ENCODE measurements around the gene MVD.
"Not testable (repeated sequence)": the region's sequence is repeated elsewhere in the genome, so short reads cannot be mapped to it uniquely, and the experiment has no call there.

The MVD gene

DNA sequence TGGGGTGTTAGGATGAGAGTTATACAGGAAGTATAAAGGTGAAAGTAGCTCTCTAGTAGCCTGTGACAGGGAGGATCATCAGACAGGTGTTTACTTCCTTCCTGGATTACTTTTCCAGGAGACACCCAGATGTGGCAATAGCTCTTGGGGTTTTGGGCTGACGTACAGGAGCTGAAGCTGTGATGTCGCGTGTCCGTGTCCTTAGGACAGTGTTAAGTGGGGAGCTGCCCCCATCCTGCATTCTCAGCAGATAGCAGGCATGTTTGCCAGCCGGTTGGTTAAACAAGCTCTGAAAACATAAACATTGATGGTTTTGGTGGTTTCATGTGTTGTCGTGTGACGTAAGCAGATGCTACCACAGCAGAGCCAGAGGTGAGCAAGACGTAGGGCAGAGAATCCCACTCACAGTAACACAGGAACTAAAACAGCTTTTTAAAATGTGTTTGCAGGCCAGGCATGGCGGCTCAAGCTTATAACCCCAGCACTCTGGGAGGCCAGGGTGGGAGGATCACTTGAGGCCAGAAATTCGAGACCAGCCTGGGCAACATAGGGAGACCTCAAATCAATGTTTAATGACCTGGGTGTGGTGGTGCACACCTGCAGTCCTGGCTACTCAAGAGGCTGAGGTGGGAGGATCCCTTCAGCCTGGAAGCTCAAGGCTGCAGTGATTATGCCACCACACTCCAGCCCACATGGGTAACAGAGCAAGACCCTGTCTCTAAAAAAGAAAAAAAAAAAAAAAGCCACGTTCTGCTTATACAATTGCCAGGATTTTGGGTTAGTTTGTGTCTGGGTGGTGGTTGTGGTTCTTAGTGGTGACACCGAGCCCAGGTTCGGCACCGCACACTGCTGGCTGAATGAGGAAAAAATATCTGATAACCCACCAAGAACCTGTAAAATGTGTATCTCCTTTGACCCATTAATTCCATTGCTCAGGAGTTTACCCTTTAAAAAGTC lies 42.8 kb downstream of the MVD start:
- DNase-seq: no peak

DNA sequence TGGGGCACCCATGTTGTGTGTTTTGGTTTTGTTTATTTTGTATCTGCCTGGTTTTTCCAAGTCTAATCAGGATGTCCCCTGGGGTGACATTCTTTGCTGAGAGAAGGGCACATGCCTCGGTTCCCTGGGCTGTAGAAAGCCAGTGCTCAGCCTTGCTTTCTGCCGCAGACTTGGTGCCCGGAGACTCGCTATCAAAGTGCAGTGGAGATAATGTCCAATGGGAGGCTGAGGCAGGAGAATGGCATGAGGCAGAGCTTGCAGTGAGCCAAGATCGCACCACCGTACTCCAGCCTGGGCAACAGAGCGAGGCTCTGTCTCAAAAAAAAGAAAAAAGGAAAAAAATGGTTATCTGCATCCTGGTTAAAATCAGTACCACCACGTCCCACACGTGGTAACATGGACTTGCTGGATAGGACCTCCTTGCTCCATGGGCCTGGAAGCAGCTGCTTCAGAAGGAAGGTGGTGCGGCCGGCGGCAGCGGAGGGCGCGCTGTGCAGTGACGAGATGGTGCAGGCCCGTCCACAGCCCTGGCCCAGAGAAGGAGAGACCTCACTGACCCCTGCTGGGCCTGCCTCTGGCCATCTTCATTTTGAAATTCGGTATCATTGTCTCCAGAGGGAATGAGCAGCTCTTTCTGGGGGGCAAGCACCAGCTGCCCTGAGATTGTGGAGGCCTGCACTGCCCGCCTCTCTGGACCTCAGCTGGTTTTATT lies 43.8 kb downstream of the MVD start:
- no peak for DNase-seq

DNA sequence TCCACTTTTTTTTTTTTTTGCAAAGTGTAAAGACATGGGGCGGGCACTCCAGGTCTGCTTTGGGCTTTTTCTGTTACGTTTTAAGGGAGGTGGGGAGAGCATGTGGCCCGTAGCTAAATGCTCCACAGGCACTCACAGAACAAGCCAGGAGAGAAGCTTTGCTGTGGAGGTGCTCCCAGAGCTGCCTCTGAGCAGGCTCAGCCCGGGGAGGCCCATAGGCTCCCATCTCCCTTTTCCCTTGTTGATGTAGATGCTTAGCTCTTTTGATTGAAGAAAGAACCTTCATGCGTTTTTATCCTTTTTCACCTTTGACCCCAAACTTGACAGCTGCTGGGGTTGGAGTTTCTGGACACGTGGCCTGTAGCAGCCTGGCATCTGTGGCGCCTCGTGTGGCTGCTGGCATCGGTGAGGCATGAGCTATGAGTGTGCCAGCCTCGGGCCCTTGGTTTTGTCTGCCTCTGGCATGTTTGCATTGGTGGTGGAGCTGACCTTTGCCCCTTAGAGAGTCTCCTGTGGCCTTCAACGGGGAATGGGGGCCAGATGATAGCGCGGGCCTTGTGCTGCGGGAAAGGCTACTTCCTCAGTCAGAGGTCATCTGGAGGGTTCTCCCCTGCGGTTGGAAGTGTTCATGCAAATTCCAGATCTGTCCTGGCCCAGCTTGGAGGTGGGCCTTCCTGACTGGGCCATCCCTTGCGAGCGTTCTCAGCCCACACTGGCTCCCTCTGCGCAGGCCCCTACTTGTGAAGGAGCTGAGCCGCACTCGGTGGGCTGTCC lies 44.5 kb downstream of the MVD start:
- DNase-seq: no peak

DNA sequence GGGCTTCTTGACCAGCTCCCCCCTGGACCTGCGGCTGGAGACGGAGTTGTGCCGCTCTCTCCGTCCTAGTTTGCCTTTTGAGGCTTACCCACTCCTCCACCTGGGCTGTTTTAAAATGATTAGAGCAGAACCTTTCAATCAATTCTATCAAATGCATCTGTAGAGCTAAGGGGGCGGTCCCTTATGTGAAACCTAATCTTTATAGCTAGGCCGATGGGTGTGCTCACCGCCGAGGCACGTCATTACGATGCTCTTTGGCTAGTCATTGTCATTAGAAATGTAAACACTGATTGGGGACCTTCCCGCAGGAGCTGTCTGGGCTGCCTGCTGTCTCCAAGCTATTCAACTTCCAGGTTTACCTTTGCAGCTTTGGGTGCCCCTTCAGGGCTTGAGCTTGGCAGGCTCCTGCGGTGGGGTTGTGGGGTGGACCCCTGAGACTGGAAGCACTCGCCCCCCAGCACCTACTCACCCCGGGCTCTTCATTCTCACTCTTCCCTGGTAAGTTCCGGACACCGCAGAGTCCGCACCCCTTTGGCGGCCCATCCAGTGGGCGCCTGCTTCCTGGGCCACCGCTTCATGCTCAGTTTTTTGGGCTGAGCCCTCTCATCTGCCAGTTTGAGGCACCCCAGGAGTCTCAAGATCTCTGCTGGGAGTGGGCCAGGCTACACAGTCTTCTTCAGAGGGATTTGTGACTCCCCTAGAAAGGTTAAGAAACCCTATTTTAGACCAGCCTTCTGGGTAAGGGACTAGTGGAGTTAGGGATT lies 45.4 kb downstream of the MVD start:
- no peak for DNase-seq

DNA sequence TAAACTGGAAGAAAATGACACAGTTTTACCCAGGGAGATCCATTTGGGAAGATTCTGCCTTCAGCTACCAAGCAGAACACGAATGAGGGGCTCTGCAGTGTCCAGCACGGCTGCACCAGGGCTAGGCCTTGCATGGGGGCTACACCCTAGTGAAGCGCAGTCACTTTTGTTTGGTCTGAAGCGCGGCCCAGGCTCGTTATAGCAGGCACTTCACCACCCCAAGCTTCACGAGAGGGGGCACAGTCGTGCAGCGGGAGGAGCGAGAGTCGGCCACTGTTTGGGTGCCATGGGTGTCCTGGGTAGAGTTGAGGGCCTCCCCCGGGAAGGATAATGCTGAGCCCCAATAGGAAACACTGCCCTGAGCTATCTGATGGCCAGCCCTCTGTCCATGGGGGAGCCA lies 46.2 kb downstream of the MVD start:
- no peak for DNase-seq

DNA sequence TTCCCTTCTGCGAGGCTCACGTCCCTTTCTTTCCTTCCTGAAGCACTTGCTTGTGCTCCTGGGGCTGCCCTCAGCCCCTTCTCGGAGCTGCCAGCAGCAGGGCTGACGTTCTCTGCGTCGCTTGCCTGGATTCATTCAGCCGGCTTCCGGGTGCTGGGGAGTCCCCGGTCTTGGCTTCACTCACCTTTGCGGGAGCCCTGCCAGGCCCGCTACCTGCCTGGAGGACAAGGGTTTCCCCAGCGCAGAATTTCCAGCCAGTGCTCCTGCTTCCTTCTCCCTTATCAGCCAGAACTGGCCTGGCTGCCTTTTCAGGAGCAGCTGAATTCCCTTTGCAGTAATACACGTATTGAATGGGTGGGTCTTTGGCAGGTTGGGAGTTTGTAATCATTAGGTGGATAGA lies 46.6 kb downstream of the MVD start:
- no peak for DNase-seq

DNA sequence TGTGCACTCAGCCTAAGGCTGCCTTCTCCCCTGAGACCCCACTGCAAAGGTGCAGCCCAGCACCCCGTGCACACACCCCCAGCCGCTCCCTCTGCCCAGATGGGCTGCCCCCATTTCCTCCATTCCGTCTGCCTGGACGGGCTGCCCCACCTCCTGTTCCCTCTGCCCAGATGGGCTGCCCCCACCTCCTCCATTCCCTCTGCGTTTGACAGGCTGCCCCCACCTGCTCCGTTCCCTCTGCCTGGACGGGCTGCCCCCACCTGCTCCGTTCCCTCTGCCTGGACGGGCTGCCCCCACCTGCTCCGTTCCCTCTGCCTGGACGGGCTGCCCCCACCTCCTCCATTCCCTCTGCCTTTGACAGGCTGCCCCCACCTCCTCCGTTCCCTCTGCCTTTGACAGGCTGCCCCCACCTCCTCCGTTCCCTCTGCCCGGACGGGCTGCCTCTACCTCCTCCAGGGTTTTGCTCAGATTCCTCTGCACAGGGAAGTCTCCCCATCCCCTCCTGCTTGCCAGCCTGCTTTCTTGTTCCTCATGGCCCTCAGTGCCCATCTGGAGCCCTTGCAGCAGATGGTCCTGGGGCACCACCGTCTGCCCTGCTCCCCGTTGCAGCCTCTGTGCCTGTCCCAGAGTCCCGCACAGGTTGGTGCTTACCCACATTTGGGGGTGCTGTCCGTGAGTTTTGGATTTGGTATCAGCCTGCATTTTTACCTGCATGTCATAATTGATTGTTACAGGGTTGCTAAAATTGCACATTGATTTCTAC lies 47.9 kb downstream of the MVD start:
- peak; percentile 64 to 80 for DNase-seq

DNA sequence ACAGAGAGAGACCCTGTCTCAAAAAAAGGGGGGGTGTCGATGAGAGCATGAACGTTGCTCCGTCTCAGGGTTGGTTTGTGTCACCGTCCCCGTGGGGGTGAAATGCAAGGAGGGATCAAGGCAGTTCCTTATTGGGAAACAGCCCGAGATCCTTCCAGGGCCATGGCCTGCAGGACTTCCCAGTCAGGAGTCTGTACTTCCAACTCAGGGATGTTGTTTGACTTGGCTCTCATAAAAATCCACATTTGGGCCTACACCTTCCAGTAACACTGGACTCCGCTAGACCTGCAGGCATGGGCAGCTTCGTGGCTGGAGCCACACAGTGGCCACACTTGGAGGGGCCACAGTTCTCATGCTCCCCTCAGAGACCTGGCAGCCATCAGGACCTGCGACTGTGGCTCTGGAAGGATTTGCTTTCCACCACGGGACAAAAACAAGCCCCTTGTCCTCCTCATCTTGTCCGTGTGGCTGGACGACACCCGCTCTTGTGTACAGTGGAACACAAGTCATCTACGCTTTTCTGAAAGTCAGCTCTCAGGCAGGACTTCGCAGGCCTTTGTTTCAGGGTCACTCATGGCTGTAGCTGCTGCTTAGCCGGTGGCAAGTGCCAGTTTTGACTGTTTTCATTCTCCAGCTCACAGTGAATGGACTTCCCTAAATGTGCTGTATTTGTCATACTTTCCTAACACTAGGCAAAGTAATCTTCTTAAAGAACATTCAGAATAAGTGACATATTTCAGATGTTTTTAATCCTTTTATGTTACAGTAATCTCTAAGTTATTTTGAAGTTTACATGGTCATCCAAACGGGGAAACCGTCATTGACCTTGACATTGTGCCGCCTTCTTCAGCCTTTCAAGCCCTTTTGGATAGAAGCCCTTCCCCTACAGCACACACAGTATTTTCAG lies 48.7 kb downstream of the MVD start:
- no peak for DNase-seq

DNA sequence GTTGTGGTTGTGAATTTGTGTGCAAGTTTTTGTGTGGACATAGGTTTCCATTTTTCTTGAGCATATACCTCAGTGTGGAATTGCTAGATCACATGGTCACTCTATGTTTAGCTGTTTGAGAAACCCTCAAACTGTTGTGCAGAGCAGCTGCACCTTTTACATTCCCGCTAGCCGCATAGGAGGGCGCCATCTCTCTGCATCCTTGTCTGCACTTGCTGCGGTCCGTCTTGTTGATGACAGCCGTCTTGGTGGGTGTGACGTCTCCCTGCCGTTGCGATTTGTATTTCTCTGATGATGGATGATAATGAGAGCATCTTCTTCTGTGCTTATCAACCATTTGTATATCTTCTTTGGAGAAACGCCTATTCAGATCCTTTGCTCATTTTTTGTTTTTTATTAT lies 49.6 kb downstream of the MVD start:
- no peak for DNase-seq

DNA sequence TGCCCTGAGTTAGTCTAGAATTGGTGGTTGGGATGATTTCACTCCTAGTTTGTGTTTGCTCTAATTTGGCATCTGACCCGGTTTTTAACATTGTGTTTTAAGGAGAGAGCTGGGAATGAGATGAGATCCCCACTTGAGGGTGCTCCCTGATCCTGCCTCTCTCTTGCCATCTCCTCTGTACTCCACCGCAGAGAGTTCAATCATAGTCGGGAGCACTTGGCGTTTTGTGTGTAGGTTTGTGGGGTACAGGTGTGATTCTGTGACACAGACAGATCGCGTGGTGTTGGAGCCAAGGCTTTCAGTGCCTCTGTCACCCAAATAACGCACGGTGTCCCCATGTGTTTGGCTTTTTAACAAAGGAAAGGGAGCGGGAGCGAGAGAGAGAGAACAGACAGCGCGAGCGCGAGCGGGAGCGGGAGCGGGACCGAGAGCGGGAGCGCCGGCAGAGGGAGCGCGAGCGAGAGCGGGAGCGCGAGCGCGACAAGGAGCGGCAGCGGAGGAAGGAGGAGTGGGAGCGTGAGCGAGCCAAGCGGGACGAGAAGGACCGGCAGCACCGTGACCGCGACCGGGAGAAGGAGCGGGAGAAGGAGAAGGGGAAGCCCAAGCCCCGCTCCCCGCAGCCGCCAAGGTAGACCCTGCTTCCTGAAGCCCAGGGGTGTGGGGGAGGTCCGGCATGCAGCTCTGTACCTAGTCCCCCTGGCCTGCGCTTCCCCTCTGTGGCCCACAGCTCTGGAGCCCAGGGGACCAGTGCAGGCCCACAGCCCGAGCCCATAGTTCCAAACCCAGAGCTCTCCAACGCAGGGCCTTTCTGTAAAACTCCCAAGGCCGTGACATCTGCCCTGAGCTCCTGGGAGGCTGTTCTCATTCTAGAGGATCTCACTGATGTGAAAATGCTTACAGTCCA lies 51.7 kb downstream of the MVD start:
- DNase-seq: no peak

DNA sequence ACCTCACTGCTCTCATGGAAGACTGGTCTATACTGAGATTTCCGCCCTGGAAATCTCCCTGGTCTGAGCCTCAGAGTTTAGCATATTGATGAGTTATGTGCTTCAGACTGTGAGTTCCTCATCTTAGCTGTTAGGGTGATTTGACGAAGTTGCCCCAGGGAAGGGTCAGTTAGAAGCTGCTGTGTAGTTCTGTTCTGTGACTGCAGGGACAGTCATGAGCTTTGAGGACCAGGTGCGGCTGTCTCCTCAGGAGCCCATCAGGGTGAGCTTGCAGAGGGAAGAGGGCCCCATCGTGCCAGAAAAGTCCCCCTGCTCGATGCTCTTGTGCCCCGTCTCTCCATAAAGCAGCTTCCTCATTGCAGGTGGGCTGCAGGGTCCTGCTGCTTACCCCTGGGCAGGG lies 52.8 kb downstream of the MVD start:
- no peak for DNase-seq

DNA sequence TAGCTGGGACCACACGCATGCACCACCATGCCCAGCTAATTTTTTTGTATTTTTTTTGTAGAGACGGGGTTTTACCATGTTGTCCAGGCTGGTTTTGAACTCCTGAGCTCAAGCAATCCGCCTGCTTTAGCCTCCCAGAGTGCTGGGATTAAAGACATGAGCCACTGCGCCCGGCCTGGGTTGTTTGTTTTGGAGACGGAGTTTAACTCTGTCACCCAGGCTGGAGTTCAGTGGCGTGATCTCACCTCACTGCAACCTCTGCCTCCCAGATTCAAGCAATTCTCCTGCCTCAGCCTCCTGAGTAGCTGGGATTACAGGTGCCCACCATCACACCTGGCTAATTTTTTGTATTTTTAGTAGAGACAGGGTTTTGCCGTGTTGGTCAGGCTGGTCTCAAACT lies 53.5 kb downstream of the MVD start:
- not testable (repeated sequence) for DNase-seq

DNA sequence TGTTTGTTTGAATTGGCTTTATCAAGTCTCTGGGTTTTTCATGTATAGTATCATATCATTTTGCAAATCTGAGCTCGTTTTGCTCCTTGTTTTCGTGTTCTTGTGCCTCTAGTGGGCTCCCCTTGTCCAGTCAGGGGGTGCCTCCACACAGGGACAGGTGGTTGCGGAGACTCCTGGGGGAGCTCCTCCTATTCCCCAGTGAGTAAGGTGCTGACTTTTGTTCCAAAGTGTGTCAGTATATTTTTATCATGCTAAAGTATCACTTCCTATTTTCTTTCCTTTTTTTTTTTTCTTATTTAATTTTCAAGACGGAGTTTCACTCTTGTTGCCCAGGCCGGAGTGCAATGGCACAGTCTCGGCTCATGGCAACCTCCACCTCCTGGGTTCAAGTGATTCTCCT lies 54.8 kb downstream of the MVD start:
- no peak for DNase-seq

DNA sequence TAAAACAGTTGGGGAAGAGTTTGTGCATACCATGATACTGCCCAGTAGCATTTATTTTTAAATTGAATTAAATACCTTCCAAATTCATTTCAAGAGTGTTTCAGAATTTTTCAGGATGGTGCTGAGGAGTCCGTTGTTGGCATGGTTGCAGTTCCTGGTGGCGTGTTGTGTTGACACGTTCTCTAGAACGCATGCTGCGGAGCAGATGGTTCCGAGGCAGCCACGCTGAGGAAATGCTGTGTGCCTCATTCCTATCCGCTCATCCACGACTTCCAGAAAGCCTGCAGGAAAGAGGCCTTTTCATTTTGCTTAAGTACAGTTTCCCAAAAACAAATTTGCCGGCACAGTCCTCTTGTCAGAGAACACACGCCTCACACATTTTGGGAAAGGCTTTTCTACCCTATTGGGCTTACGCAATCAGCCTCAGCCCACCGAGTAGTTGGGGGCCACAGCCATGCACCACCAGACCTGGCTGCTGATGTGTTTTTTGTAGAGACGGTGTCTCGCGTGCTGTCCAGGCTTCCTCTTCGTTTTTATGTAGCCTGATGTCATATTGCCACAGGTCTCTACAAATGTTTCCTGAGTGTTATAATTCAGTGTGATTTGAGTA lies 56.6 kb downstream of the MVD start:
- no peak for DNase-seq

DNA sequence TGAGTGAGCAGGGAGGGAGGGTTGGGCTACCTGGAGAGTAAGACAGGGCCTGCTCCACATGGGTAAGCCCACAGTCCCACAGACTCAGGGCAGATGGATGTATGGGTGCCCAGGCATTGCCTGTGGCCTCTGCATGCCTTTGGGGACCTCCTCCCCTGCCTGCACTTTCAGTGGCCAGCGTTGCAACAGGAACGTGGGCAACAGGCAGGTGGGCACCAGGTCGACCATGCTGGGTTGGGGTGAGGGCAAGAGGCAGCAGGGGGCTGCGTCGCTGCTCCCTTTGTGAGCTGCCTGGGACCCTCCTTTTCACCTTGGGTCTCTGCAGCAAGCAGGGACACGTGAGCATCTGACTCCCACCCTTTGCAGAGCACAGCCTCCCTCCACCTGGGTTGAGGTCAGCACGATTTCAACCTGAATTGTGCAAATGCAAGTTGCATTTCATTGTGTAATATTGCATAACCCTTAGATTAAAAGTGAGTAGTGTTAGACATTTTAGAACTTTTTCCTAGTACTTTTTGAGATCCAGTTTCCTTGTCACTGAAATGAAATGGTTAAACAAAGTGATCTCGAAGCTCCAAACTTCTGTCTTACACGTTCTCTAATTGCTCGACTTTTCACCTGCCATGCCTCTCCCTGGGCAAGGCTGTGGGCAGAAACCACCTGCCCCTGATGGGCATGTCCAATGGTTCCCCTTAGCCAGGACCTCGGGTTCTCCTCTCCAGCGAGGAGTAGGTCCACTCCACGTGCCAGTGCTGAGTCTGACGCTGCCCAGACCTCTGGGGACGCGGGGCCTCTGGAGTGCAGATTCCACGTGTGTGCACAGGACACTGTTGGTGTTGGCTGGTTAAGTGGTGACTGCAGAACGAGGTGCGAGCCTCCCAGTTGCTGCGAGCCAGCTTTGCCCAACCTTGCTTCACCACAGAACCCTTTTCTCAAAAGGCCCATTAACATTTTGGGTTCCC lies 57.4 kb downstream of the MVD start:
- DNase-seq: no peak

DNA sequence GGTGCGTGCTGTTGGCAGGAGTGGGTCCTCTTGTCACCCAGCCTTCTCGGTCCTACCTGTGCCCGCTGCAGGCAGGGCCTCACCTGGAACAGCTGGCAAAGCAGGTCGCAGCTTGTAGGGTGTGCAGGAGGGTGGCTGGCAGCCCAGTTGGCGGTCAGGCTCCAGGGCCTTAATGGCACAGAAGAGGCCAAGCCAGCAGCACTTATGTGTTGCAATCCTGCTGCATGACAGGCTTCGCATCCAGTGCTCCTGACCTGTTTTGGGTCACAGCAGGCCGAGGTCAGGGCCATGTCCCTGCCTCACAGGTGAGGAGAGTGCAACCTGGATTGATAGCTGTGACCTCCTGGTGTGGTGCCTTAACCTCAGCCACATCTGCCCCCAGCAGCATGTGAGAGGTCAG lies 60.8 kb downstream of the MVD start:
- DNase-seq: no peak

Data from NCI-H524 (cell line).